ELF-1 (cell line): ENCODE results near the gene GARIN1A.

Experiments
- DNase-seq: peaks from one replicate; pipeline ENCODE4 v3.0.0-alpha.2; 2016; ENCODE audit warnings: low read depth, low spot score

GARIN1A gene

GRCh38 chr7:128714701-128715495 is 42.8 kb downstream of the GARIN1A start:
- no peak for DNase-seq

GRCh38 chr7:128718967-128719642 is 47.0 kb downstream of the GARIN1A start:
- DNase-seq: no peak

GRCh38 chr7:128721376-128721775 is 49.3 kb downstream of the GARIN1A start:
- DNase-seq: no peak
